Effector CD4-positive, alpha-beta T cell (primary cell): Measurements from ENCODE around the gene ITM2C.

ENCODE experiments used
- DNase-seq: peaks from one replicate; pipeline ENCODE4 v3.0.0-alpha.2; 2020

Gene ITM2C

DNA sequence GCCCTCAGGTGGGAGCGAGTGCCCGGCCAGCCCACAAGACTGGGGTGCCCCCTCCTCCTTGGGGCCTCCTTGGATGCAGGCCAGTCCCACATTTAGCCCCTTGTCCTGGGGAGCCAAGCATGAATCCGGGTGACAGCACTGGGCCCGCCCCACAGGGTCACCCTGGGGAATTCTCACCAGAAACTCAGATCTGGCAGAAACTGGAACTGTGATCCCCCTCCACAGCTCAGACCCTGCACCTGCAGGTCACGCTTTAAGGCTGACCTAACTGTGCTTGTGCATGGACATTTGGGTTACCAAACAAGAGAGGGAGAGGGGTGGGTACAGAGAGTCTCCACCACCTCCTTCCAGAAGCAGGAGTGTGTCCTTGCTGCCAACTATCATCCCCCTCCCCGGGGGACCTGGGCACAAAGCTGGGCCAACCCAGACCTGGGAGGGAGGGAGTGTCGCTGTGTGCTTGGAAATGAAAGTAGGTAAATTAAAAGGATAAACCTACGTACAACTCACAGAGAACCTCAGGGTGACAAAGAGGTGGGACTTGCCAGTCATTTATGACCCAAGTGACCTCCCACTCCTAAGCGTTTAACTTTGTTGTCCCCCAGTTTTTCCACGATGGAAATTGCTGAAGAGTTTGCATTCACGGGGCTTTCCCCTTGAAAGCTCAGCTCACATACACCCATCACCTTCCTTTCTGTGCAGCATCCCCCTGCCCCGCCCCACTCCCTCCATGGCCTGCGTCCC, 9.1 kb downstream of the ITM2C start:
- no peak for DNase-seq

GRCh38 chr2:230874456-230874855, 9.7 kb downstream of the ITM2C start:
- no peak for DNase-seq

DNA sequence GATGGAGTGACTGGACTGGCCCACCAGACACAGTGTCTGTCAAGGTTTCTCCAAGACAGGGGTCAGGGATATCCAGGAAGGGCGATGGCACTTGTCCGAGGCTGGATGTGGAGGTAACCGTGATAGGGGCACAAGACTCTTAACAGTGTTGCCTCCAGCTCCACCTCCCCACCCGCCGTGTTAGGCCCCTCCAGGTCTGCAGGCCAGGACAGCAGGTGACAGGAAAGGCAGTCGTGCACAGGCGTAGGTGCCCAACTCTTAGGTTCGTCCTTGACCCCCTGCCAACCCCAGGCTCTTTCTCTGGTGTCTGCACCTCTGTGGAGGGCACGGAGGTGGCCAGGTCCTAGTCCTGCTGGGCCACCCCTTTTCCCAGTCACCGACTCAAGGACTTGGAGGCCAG, 10.1 kb downstream of the ITM2C start:
- no peak for DNase-seq

- no peak for DNase-seq
Observed at GRCh38 chr2:230875347-230876315, 10.9 kb downstream of the ITM2C start.

DNA sequence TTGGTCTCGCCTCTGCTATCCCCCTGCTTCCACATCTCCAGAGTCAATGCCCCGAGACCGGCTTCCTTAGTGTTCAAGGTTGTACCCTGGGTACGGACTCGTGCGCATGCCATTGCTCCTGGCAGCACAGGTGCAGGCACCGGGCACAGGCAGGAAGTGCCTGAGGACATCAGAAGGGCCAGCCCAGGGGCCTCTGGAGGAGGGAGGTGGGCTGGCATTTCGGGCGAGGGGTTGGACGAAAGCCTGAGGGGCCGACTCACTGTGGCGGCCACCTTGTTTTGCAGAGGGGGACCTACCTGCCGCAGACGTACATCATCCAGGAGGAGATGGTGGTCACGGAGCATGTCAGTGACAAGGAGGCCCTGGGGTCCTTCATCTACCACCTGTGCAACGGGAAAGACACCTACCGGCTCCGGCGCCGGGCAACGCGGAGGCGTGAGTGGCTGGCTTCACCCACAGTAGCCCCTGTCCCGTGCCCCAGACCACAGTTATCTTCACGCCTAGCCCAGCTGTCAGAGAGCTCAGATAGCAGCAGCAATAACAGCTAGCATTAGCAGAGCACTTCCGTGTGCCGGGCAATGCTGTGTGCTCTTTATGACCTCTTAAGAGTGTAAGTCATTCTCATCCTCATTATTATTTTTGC, 12.5 kb downstream of the ITM2C start:
- no peak for DNase-seq

- no peak for DNase-seq
Observed at GRCh38 chr2:230877759-230878598, 13.2 kb downstream of the ITM2C start.

- no peak for DNase-seq
Observed at GRCh38 chr2:230878599-230879188, 14.0 kb downstream of the ITM2C start.

DNA sequence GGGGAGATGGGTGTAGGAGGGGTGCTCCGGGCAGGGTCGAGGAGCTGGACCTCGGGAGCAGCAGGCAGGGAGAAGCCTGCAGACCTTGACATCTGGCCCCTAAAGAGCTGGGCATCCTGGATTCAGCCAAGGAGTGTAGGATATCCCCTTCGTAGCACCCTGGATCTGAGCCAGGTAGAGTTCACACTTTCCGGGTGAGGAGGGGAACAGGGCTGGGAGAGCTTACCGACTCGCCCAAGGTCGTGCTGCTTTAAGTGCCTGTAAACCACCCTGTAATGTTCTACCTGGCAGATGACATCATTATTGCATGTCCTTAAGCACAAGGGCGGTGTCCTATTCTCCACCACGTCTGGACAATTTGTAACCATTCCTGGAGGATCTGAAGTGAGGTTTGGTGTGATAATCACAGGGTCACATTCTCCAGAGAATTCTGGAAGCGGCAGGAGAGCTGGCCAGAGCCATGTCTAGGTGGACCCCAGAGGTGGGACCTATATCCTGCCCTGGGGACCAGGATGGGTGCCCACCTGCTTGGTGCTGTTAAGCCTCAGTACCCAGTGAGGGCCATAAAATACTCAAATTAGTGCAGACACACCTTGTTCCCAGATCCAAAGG, 14.6 kb downstream of the ITM2C start:
- DNase-seq: no peak

GRCh38 chr2:230879891-230880290, 15.1 kb downstream of the ITM2C start:
- no peak for DNase-seq

GRCh38 chr2:230881840-230882239, 17.1 kb downstream of the ITM2C start:
- no peak for DNase-seq

- DNase-seq: no peak
Observed at GRCh38 chr2:230885463-230886130, 20.9 kb downstream of the ITM2C start.

DNA sequence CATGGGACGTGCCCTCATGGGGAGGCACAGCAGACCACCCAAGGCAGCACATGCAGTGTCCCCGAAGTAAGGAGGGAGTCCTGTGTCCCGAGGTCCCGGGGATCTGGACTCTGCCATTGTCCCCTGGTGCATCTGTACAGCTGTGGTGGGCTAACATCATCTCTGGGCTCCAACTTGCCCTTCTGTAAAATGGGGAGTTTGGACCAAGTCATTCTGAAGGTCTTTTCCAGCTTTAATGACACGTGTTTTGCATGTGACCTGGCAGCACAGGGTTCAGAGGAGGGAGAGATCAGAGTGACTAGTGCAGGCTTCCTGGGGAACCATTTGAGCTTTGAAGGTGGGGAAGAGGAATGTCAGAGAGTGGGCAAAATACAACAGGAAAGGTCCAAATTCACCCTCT, 21.5 kb downstream of the ITM2C start:
- DNase-seq: no peak

DNA sequence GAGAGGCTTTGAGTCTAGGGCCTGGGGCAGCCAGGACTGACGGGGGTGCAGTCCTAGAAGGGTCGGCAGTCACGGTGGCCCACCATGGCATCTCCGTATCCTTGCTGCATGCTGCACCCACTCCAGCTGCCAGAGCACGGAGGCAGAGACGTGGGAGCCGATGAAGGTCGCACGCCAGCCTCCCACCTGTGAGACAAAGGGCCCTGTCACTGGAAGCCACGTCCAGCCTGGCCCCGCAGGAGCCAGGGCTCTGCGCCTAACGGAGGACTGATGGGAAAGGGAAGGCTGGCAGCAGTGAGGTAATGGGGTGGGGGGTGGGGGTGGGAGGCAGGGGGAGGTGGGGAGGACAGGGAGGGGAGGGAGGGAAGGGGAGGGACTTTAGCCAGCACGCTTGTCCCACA, 21.9 kb downstream of the ITM2C start:
- DNase-seq: no peak

DNA sequence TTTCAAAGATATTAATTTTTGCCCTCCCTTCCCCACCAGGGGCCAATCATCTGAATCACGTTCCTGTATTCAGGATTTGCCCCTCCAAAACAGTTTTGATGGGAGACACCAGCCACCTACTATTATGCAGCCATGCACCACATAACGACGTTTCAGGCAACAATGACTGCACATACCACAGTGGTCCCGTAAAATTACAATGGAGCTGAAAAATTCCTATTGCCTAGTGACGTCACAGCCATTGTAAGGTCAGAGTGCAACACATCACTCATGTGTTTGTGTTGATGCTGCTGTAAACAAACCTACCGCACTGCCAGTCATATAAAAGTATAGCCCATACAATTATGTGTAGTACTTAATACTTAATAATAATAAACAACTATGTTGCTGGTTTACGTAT, 22.6 kb downstream of the ITM2C start:
- DNase-seq: no peak

DNA sequence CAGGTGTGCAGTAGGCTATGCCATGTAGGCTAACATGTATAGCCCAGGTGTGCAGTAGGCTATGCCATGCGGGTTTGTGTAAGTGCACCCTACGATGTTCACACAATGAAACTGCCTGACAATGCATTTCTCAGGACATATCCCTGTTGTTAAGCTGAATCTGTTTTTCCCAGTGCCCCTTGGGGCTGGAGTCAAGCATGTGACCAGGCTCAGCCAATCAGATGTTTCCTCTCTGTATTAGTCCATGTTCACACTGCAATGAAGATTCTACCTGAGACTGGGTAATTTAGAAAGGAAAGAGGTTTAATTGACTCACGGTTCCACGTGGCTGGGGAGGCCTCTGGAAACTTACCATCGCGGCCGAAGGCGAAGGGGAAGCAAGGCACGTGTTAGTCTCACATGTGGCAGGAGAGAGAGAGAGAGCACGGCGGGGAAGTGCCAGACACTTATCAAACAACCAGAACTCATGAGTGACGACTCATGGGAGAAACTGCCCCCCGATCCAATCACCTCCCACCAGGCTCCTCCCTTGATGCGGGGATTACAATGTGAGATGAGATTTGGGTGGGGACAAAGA, 24.2 kb downstream of the ITM2C start:
- DNase-seq: no peak

DNA sequence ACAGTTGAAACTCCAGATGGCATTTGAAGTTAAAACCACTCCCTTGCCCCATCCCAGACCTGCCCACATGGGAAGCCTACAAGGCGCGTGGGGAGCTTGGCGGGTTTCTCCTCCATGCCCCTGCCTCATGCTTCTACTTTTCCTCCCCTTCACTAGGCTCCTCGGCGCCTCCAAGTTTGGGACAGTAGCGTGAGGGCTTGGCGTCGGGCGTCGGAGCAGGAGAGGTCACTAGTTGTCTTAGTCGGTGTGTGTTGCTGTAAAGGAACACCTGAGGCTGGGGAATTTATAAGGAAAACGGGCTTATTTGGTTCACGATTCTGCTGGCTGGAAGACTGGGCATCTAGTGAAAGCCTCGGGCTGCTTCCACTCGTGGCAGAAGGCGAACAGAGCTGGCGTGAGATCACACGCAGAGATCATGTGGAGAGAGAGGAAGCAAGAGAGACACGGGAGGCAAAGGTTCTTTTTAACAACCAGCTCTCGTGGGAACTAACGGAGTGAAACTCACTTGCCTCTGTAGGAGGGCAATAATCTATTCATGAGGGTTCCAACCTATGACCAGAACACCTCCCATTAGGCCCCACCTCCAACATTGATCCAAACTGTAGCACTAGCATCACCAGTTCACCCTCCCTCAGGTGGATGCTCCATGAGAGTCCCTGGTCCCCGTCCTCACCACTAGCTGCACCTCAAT, 25.3 kb downstream of the ITM2C start:
- DNase-seq: no peak

- DNase-seq: no peak
Observed at GRCh38 chr2:230890646-230891045, 25.9 kb downstream of the ITM2C start.

- DNase-seq: no peak
Observed at GRCh38 chr2:230891064-230891463, 26.3 kb downstream of the ITM2C start.

GRCh38 chr2:230891509-230891908, 26.8 kb downstream of the ITM2C start:
- DNase-seq: no peak

GRCh38 chr2:230893338-230893737, 28.6 kb downstream of the ITM2C start:
- no peak for DNase-seq
